Measurements from ENCODE around the gene UHRF1. TPM values are rescaled to one million over a fixed set of nuclear protein-coding genes. Genes with fewer than 3 reads are reported as not detected.
"Not testable (repeated sequence)": the region's sequence is repeated elsewhere in the genome, so short reads cannot be mapped to it uniquely, and the experiment has no call there.

Gene UHRF1
- total RNA-seq, 4 donors from 2014 or later: 3.4 to 21.7 (median 11.5) TPM

DNA sequence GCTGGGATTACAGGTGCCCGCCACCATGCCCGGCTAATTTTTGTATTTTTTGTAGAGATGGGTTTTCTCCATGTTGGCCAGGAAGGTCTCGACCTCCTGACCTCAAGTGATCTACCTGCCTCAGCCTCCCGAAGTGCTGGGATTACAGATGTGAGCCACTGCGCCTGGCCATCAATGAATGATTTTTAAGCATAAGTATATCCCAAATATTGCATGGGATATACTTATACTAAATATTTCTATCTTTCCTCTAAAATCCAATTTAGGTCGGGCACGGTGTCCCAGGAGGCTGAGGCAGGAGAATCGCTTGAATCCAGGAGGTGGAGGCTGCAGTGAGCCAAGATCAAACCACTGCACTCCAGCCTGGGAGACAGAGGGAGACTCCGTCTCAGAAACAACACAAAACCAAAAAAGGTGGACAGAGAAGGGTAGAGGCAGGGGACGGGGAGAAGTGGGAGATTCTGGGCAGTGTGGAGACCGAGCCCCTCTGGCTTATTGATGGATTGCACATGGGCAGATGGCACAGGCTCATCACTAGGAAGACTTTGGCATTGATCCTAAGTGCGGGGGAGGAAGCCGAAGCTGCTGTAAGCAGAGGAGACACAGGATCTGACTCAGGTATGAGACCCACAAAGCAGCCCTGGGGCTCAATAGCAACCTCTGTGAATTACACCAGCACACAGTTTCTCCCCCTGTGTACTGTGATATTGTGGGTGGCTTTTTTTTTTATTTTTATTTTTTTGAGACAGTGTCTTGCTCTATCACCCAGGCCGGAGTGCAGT lies 20.1 kb upstream of the UHRF1 start:
- no peak overlapping the region for H3K4me3 ChIP-seq
- DNase-seq: no peak
- H3K27ac ChIP-seq: no peak overlapping the region
- H3K36me3 ChIP-seq: no peaks in the 10 kb centered on the region
- TF ChIP-seq, protein P1, sequence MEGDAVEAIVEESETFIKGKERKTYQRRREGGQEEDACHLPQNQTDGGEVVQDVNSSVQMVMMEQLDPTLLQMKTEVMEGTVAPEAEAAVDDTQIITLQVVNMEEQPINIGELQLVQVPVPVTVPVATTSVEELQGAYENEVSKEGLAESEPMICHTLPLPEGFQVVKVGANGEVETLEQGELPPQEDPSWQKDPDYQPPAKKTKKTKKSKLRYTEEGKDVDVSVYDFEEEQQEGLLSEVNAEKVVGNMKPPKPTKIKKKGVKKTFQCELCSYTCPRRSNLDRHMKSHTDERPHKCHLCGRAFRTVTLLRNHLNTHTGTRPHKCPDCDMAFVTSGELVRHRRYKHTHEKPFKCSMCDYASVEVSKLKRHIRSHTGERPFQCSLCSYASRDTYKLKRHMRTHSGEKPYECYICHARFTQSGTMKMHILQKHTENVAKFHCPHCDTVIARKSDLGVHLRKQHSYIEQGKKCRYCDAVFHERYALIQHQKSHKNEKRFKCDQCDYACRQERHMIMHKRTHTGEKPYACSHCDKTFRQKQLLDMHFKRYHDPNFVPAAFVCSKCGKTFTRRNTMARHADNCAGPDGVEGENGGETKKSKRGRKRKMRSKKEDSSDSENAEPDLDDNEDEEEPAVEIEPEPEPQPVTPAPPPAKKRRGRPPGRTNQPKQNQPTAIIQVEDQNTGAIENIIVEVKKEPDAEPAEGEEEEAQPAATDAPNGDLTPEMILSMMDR (IDR thresholded peaks at IDR 0.05): no peak
- no peak for TF ChIP-seq POLR2A (IDR thresholded peaks at IDR 0.05)
- H3K27me3 ChIP-seq: peaks cover 0 to 17% (median 0%) of the 10 kb centered on the region in 4 donors
- no peaks in the 10 kb centered on the region for H3K4me1 ChIP-seq
- intact Hi-C loops (cut with DNase I): no loop called here
- 75 to 79% methylated on average over 11 to 14 of the region's 14 CpGs for WGBS, 2 donors
- no peaks in the 10 kb centered on the region for H3K9me3 ChIP-seq

DNA sequence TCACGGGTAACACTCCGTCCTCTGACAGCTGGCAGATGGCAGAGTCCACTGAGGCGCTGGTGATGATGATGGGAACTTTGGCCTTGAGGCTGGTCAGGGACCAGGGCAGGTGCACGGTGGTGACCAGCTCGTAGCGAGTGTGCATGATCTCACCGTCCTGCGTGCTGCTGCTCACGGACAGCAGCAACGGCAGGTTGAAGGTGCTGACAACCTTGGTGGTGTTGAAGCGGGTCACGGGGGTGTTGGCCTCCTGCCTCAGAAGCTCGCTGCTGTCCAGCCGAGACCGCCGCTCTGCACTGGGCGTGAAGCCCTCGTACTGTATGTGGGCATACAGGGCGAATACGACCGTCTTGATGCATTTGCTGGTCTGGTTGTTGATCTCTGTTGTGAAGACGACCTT lies 18.2 kb upstream of the UHRF1 start:
- H3K36me3 ChIP-seq: no peaks in the 10 kb centered on the region
- WGBS, 2 donors: 90% methylated on average over 3 to 11 of the region's 22 CpGs
- intact Hi-C loops (cut with DNase I): no loop called here
- TF ChIP-seq POLR2A (IDR thresholded peaks at IDR 0.05): no peak
- TF ChIP-seq, protein P1 (IDR thresholded peaks at IDR 0.05): no peak
- no peaks in the 10 kb centered on the region for H3K9me3 ChIP-seq
- peaks cover 0 to 17% (median 0%) of the 10 kb centered on the region in 4 donors for H3K27me3 ChIP-seq
- H3K4me1 ChIP-seq: peaks cover 0 to 8% (median 0%) of the 10 kb centered on the region in 3 donors
- no peak overlapping the region for H3K4me3 ChIP-seq
- H3K27ac ChIP-seq: no peak overlapping the region
- DNase-seq: no peak

DNA sequence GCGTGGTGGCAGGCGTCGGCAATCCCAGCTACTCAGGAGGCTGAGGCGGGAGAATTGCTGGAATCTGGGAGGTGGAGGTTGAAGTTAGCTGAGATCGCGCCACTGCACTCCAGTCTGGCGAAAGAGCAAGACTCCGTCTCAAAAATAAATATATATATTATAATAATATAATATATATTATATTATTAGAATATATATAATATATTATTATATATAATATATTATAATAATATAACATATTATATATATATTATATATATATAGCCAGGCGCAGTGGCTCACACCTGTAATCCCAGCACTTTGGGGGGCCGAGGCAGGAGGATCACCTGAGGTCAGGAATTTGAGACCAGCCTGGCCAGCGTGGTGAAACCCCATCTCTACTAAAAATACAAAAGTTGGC lies 16.3 kb upstream of the UHRF1 start:
- DNase-seq; H3K27ac ChIP-seq; H3K36me3 ChIP-seq; intact Hi-C loops (cut with DNase I); H3K4me3 ChIP-seq; H3K9me3 ChIP-seq: not testable (repeated sequence)
- Histone ChIP-seq H3K27me3 (peaks cover 0 to 17% (median 0%) of the 10 kb centered on the region in 4 donors), H3K4me1 (peaks cover 0 to 17% (median 3%) of the 10 kb centered on the region in 3 donors)
- 86 to 91% methylated on average over 11 of the region's 11 CpGs for WGBS, 2 donors

DNA sequence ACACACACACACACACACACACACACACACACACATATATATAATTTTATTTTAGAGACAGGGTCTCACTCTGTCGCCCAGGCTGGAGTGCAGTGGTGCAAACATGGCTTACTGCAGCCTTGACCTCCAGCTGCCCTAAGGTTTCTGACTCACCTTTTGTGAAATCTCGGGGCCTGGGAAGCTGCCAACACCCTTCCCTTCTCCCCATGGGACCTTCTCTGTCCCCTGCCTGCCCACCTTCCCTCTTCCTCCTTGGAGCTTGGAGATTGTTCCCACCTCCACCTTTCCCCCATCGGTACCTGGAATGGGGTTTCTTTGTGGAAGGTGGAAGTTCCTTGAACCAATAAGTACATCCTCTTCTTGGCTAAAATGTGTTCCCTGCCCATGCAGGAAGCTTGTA lies 12.9 kb upstream of the UHRF1 start:
- Histone ChIP-seq H3K9me3 (no peaks in the 10 kb centered on the region), H3K4me3 (no peak overlapping the region), H3K27ac (peak overlapping the region in 3 of 4 donors; percentile 3 to 64 (median 34)), H3K4me1 (peaks cover 0 to 17% (median 3%) of the 10 kb centered on the region in 3 donors), H3K36me3 (no peaks in the 10 kb centered on the region), H3K27me3 (peaks cover 0 to 4% (median 0%) of the 10 kb centered on the region in 4 donors)
- intact Hi-C loops (cut with DNase I): no loop called here
- no peak for DNase-seq
- WGBS, 2 donors: 51 to 59% methylated on average over 3 of the region's 3 CpGs
- TF ChIP-seq, protein P1 (IDR thresholded peaks at IDR 0.05): no peak
- no peak for TF ChIP-seq POLR2A (IDR thresholded peaks at IDR 0.05)

DNA sequence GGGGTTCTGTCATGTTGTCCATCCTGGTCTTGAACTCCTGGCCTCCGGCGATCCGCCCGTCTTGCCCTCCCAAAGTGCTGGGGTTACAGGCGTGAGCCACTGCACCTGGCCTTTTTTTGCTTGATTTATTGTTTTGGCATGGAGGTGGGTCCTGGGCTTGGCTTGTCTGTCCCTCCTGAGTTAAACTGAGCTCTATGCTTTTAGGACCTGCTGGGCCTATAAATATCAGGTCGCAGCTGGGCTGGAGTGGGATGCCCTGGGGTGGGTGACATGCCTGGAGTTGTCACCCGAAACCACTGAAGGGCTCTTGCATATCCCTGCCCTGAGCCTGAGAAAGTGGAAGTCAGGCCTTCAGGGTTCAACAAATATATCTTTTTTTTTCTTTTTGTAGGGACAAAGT lies 12.2 kb upstream of the UHRF1 start:
- intact Hi-C loops (cut with DNase I): no loop called here
- peak overlapping the region in 1 of 4 donors; percentile 34 for H3K27ac ChIP-seq
- DNase-seq: no peak
- H3K36me3 ChIP-seq: no peaks in the 10 kb centered on the region
- WGBS, 2 donors: 77 to 97% methylated on average over 2 to 6 of the region's 7 CpGs
- peaks cover 0 to 17% (median 3%) of the 10 kb centered on the region in 3 donors for H3K4me1 ChIP-seq
- no peak overlapping the region for H3K4me3 ChIP-seq
- TF ChIP-seq, protein P1 (IDR thresholded peaks at IDR 0.05): no peak
- no peak for TF ChIP-seq POLR2A (IDR thresholded peaks at IDR 0.05)
- no peaks in the 10 kb centered on the region for H3K27me3 ChIP-seq
- H3K9me3 ChIP-seq: no peaks in the 10 kb centered on the region

DNA sequence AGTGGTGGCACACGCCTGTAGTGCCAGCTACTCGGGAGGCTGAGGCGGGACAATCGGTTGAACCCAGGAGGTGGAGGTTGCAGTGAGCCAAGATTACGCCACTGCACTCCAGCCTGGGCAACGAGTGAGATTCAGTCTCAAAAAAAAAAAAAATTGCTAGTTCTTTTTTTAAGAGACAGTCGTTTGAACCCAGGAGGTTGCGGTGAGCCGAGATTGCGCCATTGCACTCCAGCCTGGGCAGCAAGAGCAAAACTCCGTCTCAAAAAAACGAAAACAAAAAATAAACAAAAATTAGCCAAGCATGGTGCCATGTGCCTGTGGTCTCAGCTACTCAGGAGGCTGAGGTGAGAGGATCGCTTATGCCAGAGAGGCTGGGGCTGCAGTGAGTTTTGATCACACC lies 8.4 kb upstream of the UHRF1 start:
- H3K9me3 ChIP-seq; H3K27me3 ChIP-seq; intact Hi-C loops (cut with DNase I); H3K27ac ChIP-seq; H3K36me3 ChIP-seq; H3K4me3 ChIP-seq; DNase-seq: not testable (repeated sequence)
- H3K4me1 ChIP-seq: peaks cover 0 to 12% (median 3%) of the 10 kb centered on the region in 3 donors
- 71 to 74% methylated on average over 12 to 13 of the region's 13 CpGs for WGBS, 2 donors

All from esophagus squamous epithelium (tissue), 5 donors.